DOHH2 (cell line): ENCODE results near the gene ZNF816.

Experiments used
- CTCF ChIP-seq: fragments of 200-600 bp; sonication (generic); IDR thresholded peaks from one replicate; pipeline ENCODE4 v1.5.1; 2014; ENCODE audit warnings: antibody characterized with exemption, mild to moderate bottlenecking, low read depth, low read length; ENCODE audit not compliant: poor library complexity, severe bottlenecking
- EZH2phosphoT487 ChIP-seq: fragments of 200-600 bp; sonication (generic); IDR thresholded peaks from 2 replicates; pipeline ENCODE4 v1.6.1; 2017; ENCODE audit warnings: borderline replicate concordance, mild to moderate bottlenecking, antibody characterized with exemption, low read length, moderate library complexity, mixed read lengths

GRCh38 chr19:53012006-53012405 lies 49.3 kb upstream of the ZNF816 start:
- TF ChIP-seq CTCF (no peak), EZH2phosphoT487 (no peak)
